ENCODE results near the gene BRI3.

Gene BRI3

GRCh38 chr7:98322331-98323270, 41.1 kb downstream of the BRI3 start:
- Histone ChIP-seq H2AK5ac (ENCODE audit: low read length) (no peak overlapping the region), H3K27ac (ENCODE audit: low read depth, low read length) (no peak overlapping the region), H3K79me2 (ENCODE audit: control insufficient read depth, insufficient read depth, low read length) (peaks cover 3% of the 10 kb centered on the region), H2BK120ac (ENCODE audit: low read depth, low read length) (no peak overlapping the region), H3K56ac (ENCODE audit: low read length) (no peak overlapping the region), H4K5ac (ENCODE audit: low read length) (no peak overlapping the region), H2BK15ac (replicated peaks; ENCODE audit: low read depth) (no peak overlapping the region), H3K27me3 (ENCODE audit: insufficient read depth, low read length, poor library complexity) (no peaks in the 10 kb centered on the region), H3K4ac (ENCODE audit: low read depth, low read length) (no peak overlapping the region), H3K79me1 (ENCODE audit: low read length) (peaks cover 10% of the 10 kb centered on the region), H2BK5ac (ENCODE audit: low read length) (no peak overlapping the region), H3K4me2 (ENCODE audit: low read length) (no peak overlapping the region), H3K4me3 (ENCODE audit: low read length) (no peak overlapping the region), H3K23ac (ENCODE audit: low read length) (no peak overlapping the region), H4K8ac (ENCODE audit: low read depth, low read length) (no peak overlapping the region), H3K36me3 (ENCODE audit: control insufficient read depth, insufficient read depth, low read length) (no peaks in the 10 kb centered on the region), H3K9ac (ENCODE audit: low read length) (no peak overlapping the region), H3K18ac (ENCODE audit: low read length) (no peak overlapping the region), H3K4me1 (ENCODE audit: control insufficient read depth, low read depth, low read length) (peaks cover 5% of the 10 kb centered on the region)
- no CpG with 5 or more reads among the region's 24 CpGs for WGBS (ENCODE audit: extremely low coverage, insufficient coverage, low lambda C conversion rate)
- peak; percentile 43 for DNase-seq

DNA sequence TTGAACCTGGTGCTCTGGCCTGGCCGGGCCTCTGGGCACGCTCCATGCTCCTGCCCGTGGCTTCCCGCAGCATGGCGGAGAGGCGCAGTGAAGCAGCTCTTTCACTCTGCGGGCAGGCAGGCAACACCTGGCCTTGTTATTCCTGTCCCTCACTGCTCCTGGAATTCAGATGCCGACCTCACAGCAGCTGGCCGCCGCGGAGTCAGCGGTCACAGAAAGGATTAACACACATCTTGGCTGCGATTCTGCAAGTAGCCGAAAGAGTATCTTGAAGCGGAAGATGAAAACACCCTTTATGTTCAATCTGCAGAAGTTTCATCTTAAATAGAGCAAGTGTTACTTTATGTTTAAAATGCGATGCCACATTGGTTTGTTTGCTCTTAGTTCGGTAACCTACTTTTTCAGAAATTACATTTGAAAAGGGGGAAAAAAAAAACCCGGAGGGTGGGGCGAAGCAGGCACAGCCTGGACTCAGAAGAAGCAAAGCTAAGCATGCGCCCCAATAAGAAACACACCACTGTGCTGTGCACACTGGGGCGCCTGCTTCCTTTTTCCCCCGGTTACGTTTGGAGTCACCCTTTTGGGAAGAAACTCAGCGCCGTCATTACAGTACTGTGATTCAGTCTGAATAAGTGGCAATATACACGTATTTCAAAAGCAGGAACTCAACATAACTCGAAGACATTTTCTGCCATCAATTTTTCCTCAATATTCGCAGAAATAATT, 42.3 kb downstream of the BRI3 start:
- H4K5ac ChIP-seq (ENCODE audit: low read length): no peak overlapping the region
- peak overlapping the region; percentile 56 for H3K56ac ChIP-seq (ENCODE audit: low read length)
- no peaks in the 10 kb centered on the region for H3K27me3 ChIP-seq (ENCODE audit: insufficient read depth, low read length, poor library complexity)
- peaks cover 5% of the 10 kb centered on the region for H3K4me1 ChIP-seq (ENCODE audit: control insufficient read depth, low read depth, low read length)
- no peak overlapping the region for H3K18ac ChIP-seq (ENCODE audit: low read length)
- H3K4me2 ChIP-seq (ENCODE audit: low read length): no peak overlapping the region
- no peak overlapping the region for H4K8ac ChIP-seq (ENCODE audit: low read depth, low read length)
- no peak overlapping the region for H3K27ac ChIP-seq (ENCODE audit: low read depth, low read length)
- H3K9ac ChIP-seq (ENCODE audit: low read length): no peak overlapping the region
- no peak overlapping the region for H2AK5ac ChIP-seq (ENCODE audit: low read length)
- no peaks in the 10 kb centered on the region for H3K36me3 ChIP-seq (ENCODE audit: control insufficient read depth, insufficient read depth, low read length)
- no peak overlapping the region for H2BK120ac ChIP-seq (ENCODE audit: low read depth, low read length)
- peak; percentile 85 for DNase-seq
- no peak overlapping the region for H3K4me3 ChIP-seq (ENCODE audit: low read length)
- no peak overlapping the region for H2BK5ac ChIP-seq (ENCODE audit: low read length)
- no CpG with 5 or more reads among the region's 28 CpGs for WGBS (ENCODE audit: extremely low coverage, insufficient coverage, low lambda C conversion rate)
- no peak overlapping the region for H2BK15ac ChIP-seq (replicated peaks; ENCODE audit: low read depth)
- H3K79me1 ChIP-seq (ENCODE audit: low read length): peaks cover 10% of the 10 kb centered on the region
- peak overlapping the region; percentile 66 for H3K23ac ChIP-seq (ENCODE audit: low read length)
- no peak overlapping the region for H3K4ac ChIP-seq (ENCODE audit: low read depth, low read length)
- H3K79me2 ChIP-seq (ENCODE audit: control insufficient read depth, insufficient read depth, low read length): peaks cover 3% of the 10 kb centered on the region

DNA sequence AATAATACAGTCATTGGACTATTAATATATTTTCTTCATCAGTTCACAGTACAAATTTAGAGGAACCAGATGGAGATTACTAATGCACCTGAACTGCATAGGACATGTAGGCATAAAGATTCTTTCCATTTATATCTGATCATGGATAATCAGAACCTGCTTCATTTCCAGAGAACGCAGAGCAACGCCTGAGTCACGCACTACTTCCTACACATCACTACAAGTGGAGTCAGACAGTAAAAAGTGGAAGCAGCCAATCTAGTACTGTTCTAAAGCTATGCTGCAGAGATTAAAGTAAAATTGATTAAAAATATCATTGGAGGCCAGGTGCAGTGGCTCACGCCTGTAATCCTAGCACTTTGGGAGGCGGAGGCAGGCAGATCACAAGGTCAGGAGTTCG, 43.3 kb downstream of the BRI3 start:
- Histone ChIP-seq H3K36me3 (ENCODE audit: control insufficient read depth, insufficient read depth, low read length) (no peaks in the 10 kb centered on the region), H2BK15ac (replicated peaks; ENCODE audit: low read depth) (no peak overlapping the region), H2BK5ac (ENCODE audit: low read length) (no peak overlapping the region), H3K4me3 (ENCODE audit: low read length) (no peak overlapping the region), H3K23ac (ENCODE audit: low read length) (no peak overlapping the region), H4K5ac (ENCODE audit: low read length) (no peak overlapping the region), H3K79me1 (ENCODE audit: low read length) (peaks cover 12% of the 10 kb centered on the region), H4K8ac (ENCODE audit: low read depth, low read length) (no peak overlapping the region), H3K9ac (ENCODE audit: low read length) (no peak overlapping the region), H3K4ac (ENCODE audit: low read depth, low read length) (no peak overlapping the region), H3K27ac (ENCODE audit: low read depth, low read length) (no peak overlapping the region), H3K56ac (ENCODE audit: low read length) (no peak overlapping the region), H3K18ac (ENCODE audit: low read length) (no peak overlapping the region), H3K4me2 (ENCODE audit: low read length) (no peak overlapping the region), H3K27me3 (ENCODE audit: insufficient read depth, low read length, poor library complexity) (no peaks in the 10 kb centered on the region), H2AK5ac (ENCODE audit: low read length) (no peak overlapping the region), H3K4me1 (ENCODE audit: control insufficient read depth, low read depth, low read length) (peaks cover 10% of the 10 kb centered on the region), H2BK120ac (ENCODE audit: low read depth, low read length) (no peak overlapping the region), H3K79me2 (ENCODE audit: control insufficient read depth, insufficient read depth, low read length) (peaks cover 3% of the 10 kb centered on the region)
- no peak for DNase-seq
- no CpG with 5 or more reads among the region's 6 CpGs for WGBS (ENCODE audit: extremely low coverage, insufficient coverage, low lambda C conversion rate)

- Histone ChIP-seq H3K4me3 (ENCODE audit: low read length) (no peak overlapping the region), H3K27ac (ENCODE audit: low read depth, low read length) (peak overlapping the region; percentile 41), H2BK120ac (ENCODE audit: low read depth, low read length) (no peak overlapping the region), H2BK5ac (ENCODE audit: low read length) (no peak overlapping the region), H2BK15ac (replicated peaks; ENCODE audit: low read depth) (no peak overlapping the region), H3K79me2 (ENCODE audit: control insufficient read depth, insufficient read depth, low read length) (no peaks in the 10 kb centered on the region), H3K27me3 (ENCODE audit: insufficient read depth, low read length, poor library complexity) (no peaks in the 10 kb centered on the region), H3K79me1 (ENCODE audit: low read length) (peaks cover 6% of the 10 kb centered on the region), H3K23ac (ENCODE audit: low read length) (no peak overlapping the region), H4K8ac (ENCODE audit: low read depth, low read length) (no peak overlapping the region), H3K9ac (ENCODE audit: low read length) (peak overlapping the region; percentile 23), H3K36me3 (ENCODE audit: control insufficient read depth, insufficient read depth, low read length) (no peaks in the 10 kb centered on the region), H4K5ac (ENCODE audit: low read length) (no peak overlapping the region), H3K18ac (ENCODE audit: low read length) (peak overlapping the region; percentile 21), H3K4ac (ENCODE audit: low read depth, low read length) (peak overlapping the region; percentile 6), H3K56ac (ENCODE audit: low read length) (peak overlapping the region; percentile 58), H3K4me2 (ENCODE audit: low read length) (no peak overlapping the region), H2AK5ac (ENCODE audit: low read length) (no peak overlapping the region), H3K4me1 (ENCODE audit: control insufficient read depth, low read depth, low read length) (peaks cover 8% of the 10 kb centered on the region)
- DNase-seq: peak; percentile 70
- no CpG with 5 or more reads among the region's 14 CpGs for WGBS (ENCODE audit: extremely low coverage, insufficient coverage, low lambda C conversion rate)
These were observed 47.8 kb downstream of the BRI3 start for GRCh38 chr7:98329100-98329790.

GRCh38 chr7:98329791-98330373, 48.4 kb downstream of the BRI3 start:
- WGBS (ENCODE audit: extremely low coverage, insufficient coverage, low lambda C conversion rate): no CpG with 5 or more reads among the region's 9 CpGs
- Histone ChIP-seq H2AK5ac (ENCODE audit: low read length) (no peak overlapping the region), H3K9ac (ENCODE audit: low read length) (no peak overlapping the region), H4K8ac (ENCODE audit: low read depth, low read length) (no peak overlapping the region), H3K27me3 (ENCODE audit: insufficient read depth, low read length, poor library complexity) (no peaks in the 10 kb centered on the region), H3K4me3 (ENCODE audit: low read length) (no peak overlapping the region), H3K27ac (ENCODE audit: low read depth, low read length) (peak overlapping the region; percentile 2), H3K79me2 (ENCODE audit: control insufficient read depth, insufficient read depth, low read length) (no peaks in the 10 kb centered on the region), H3K23ac (ENCODE audit: low read length) (no peak overlapping the region), H3K79me1 (ENCODE audit: low read length) (peaks cover 6% of the 10 kb centered on the region), H2BK120ac (ENCODE audit: low read depth, low read length) (no peak overlapping the region), H3K36me3 (ENCODE audit: control insufficient read depth, insufficient read depth, low read length) (no peaks in the 10 kb centered on the region), H3K56ac (ENCODE audit: low read length) (peak overlapping the region; percentile 49), H3K4me2 (ENCODE audit: low read length) (no peak overlapping the region), H2BK5ac (ENCODE audit: low read length) (no peak overlapping the region), H4K5ac (ENCODE audit: low read length) (no peak overlapping the region), H3K4me1 (ENCODE audit: control insufficient read depth, low read depth, low read length) (peaks cover 8% of the 10 kb centered on the region), H3K4ac (ENCODE audit: low read depth, low read length) (no peak overlapping the region), H2BK15ac (replicated peaks; ENCODE audit: low read depth) (no peak overlapping the region), H3K18ac (ENCODE audit: low read length) (no peak overlapping the region)
- DNase-seq: no peak

Data from mesendoderm (in vitro differentiated cells).